CD4-positive, alpha-beta T cell treated with Interleukin-21 for 1 hour (primary cell): ENCODE measurements around the gene MAN1C1.

ENCODE experiments used
- DNase-seq: peaks from one replicate; pipeline ENCODE4 v3.0.0-alpha.2; 2020

The MAN1C1 gene

DNA sequence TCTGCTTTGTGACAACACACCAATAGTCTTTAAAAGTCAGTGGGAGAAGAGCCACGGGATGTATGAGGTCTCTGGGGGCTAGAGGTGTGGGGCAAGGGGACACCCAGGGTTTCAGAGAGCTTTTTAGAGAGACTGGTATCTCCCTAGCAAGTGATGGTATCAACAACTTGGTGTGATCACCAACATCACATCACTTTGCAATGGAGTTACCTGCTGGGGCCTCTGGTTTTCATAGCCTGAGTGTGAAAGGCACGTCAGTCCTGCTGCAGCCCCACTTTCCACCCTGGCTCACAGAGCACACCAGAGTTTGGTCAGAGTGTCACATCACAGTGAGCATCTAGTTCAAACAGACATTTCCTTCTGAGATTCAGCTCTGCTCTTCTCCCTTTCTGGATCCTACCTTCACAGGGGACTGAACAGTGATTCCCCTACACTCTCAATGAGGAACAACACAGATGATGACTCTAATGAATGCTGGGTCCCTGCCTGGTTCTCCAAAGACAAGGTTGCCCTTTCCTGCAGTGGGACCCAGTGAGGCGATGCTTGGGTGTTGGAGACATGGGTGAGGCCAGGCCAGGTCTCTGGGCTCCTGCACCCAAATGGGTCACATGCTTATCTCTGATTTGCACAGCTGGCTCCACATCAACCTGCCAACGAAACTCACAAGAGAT is 2.0 kb upstream of the MAN1C1 start:
- no peak for DNase-seq

DNA sequence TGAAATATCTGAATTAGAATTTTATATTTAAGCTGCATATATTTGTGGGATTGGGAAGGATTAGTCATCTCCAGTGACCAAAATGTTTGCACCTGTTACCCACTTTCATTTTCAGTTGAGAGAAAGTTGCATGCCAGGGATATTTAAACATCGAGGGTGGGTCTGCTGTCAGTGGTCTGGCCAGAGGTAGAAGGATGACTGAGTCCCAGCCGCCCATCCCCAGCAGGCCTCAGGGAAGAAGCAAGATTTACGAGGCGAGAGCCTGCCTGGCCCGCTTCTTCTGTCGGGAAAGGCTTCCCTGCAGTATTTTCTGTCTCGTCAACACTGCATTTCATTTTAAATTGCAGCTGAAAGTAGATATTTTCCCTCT is 1.4 kb upstream of the MAN1C1 start:
- no peak for DNase-seq

DNA sequence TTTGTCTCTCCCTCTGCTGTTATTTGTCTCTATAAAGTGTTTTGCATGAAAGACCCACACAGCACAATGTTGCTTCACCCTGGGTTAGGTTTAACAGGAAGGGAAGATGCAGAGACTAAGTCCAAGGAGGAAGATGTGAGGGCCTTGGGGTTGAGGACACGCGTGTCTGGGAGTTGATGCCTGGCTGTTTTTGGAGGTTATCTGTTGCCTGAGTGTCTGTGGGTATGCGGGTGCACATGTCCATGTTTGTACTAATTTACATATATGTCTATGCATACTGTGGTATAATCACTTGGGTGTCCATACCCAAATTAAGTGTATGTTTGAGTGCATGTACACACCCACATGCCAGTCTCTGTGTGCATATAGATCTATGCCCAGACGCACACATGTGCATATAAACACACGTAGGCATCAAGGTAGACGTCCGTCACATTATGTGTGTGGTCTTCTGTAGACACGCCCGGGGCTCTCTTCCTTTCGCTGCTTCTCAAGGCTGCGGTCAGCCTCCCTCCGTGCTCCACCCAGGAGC is 962 bp upstream of the MAN1C1 start:
- no peak for DNase-seq

DNA sequence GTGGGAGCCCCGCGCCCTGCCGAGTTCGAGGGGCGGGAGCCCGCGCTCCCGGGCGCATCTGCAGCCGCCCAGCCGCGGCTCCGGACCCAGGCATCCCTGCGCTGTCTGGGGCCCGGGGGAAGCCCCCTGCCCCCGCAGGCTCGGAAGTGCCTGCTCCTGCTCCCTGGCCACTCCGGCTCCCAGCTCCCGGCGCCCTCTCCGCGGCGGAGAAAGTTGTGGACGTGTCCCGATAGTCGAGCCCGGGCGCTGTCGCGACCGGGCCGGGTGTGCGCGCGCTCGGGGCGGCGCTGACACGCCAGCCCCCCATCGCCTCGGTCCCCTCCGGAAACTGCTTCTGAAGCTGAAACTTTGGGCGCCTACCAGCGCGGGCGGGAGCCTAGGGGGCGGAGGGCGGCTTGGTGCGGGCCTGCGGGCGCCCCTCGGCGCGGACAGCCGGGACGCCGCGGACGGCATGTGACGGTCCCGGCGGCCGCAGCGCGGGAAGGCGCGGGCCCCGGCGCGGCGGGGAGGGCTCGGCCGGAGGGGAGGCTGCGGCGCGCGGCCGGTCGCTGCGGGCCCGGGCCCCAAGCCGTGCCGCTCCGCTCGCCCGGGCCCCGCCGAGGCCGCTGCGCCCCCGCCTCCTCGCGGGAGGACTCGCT is 515 bp downstream of the MAN1C1 start:
- DNase-seq, result peak; percentile 39

DNA sequence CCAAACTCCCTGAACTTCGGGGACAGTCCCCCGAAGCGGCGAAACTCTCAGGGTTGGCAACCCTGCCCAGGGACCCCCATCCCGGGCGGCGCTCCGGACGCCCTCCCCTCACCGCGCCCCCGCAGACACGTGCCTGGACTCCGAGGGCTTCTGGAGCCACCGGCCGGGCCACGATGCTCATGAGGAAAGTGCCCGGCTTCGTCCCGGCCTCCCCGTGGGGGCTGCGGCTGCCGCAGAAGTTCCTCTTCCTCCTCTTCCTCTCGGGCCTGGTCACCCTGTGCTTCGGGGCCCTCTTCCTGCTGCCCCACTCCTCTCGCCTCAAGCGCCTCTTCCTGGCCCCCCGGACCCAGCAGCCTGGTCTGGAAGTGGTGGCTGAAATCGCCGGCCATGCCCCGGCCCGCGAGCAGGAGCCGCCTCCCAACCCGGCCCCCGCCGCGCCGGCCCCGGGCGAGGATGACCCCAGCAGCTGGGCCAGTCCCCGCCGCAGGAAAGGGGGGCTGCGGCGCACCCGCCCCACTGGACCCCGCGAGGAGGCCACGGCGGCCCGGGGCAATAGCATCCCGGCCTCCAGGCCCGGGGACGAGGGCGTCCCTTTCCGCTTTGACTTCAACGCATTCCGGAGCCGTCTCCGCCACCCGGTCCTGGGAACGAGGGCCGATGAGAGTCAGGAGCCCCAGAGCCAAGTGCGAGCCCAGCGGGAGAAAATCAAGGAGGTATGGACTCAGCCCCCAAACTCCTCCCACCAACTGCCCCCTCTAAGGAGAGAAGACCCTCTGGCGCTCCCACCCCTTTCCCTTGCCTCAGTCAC is 1.2 kb downstream of the MAN1C1 start:
- DNase-seq, result no peak

DNA sequence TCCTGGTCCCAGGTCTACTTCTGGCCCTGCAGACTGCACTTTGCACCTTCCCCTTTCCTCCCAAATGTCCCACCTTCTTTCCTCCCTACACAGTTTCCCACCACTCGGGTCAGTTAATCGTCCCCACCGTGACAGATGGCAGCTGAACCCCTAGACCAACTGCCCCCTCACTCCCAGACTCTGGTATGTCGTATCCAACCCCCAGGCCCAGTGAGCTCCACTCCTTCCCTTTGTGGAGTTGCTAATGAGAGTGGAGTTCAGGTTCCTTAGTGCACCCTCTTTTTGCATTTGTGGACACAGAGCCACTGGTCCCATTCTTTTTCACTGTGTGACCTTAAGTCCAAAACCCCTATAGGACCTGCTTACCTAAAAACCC is 1.8 kb downstream of the MAN1C1 start:
- DNase-seq, result no peak

DNA sequence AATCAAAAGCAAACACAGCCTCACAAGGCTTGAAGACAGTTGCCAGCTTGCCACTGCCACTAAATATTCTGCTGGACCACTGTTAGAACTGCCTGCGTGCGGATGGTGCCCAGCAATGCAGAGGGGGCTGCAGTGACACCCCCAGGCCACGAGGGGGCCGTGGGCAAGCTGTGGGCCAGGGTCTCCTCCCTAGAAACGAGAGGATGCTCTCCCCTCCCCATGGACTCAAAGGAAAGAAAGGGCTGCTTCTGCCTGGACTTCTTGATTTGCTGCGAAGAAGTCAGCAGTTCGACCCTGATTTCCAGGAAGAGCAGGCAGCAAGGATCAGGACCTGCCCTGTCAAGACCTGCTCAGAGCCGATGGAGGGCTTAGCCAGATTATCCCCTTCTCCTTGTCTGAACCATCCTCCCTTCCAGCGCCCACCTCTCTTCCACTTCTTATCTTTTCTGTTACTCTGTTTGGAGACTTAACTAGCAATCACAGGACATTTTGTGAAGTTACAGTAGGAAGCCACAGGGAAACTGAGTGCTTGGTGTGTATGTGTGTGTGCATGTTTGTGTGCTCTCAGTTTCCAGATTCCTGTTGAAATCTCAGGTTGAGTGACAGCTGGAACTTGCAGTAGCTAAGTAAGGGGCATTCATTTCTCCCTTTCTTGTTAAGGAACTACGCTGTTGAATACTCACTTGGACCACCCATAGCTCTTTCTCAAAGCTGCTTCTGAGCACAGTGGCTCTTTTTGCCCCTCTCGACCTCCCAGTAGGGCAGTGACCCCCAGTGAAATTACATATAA is 2.7 kb downstream of the MAN1C1 start:
- DNase-seq, result peak; percentile 62

DNA sequence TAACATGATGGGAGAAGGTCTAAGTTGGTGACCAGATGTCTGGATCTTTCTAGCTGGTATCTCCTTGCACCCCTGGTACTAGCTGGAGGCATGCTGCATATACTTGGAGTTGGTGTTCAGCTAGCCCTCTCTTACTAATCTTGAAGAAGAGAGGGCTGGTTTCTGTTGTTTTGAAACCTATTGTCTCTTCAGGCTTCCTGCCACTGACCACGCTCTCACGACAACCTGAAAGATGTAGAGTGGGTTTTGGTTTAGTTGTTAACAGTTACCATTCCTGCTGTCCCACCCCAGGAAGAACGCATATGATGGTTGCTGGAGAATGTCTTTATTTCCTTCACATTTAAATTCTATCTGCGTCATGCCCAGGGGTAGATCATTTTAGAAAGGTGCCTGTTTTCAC is 3.6 kb downstream of the MAN1C1 start:
- no peak for DNase-seq

DNA sequence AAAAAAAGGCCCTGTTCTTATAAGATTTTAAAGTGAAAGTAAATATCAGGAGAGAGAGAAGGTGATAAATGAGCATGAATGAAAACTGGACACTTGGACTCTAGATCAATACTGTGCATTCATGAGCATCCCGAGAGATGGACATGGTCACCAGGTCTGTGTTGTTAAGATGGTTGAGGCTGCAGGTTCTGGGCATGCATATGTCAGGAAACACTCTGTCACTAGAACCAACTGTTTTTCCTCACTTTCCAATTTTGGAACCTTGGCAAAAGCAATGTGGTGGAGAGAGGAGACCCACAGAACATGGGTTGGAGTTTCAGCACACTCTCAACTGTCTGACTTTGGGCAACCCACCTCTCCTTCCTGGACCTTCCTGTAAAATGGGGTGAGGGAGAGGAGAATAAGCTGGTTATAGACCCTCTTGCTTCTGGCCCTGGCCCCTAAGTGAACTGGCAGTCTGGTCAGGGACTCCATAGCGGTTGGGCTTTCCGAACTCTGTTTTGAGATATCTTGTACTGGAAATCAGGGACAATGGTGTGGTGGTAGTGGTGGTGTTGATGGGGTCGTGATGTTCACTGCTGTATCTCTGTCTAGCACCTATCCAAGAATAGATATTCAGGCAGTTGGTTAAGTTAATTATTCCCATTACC is 4.2 kb downstream of the MAN1C1 start:
- DNase-seq, result no peak

DNA sequence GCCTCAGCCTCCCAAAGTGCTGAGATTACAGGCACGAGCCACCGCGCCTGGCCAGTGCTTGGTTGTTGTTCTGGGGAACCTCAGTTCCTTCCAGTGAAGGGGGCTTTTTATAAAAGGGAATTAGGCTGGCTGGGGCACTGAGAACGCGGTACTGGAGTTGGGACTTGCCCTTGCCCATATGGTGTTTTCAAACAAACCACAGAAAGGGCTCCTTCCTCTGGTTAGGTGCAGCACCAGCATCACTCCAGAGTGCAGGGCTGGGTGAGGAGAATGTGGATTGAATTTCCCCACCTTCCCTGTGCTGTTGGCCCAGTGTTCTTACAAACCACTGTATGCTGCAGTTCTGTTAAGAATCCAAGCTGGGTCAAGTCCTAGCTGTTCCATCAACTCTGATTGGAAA is 5.3 kb downstream of the MAN1C1 start:
- no peak for DNase-seq

DNA sequence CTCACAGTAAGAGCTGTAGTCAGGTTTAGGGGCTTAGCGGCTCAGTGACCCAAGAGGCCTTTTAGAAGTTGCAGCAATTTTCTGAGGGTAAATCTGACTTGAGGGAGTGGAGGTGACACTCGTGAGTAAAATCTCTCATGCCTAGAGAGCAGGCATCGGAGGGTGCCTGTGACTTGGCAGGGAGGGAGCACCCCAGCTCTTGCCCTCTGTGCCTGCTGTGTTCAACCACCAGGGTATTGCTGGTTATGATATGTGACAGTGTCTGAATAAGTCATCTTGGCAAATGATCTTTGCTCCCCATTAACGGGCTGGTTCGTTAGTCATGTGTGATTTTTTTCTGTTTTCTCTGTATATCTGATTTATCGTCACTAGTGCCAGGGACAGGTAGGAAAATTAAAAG is 5.9 kb downstream of the MAN1C1 start:
- no peak for DNase-seq

DNA sequence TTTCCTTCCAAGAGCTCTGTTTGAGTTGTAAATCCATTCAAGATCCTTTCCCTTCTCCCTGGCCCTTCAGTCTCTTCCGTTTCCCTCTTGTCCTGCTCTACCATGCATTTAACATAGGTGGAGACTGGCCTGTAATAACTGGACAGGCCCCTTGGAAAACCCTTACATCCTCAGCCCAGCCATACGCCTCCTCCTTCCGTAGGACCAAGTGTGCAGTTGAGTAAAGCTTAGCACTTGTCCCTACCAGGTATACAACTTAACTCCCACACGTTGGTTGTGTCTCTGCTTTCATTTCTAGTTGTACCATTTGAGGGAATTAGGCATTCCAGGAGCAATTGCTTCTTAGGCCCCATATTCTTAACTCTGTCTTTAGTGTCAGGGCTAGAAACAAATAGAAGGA is 6.4 kb downstream of the MAN1C1 start:
- no peak for DNase-seq

DNA sequence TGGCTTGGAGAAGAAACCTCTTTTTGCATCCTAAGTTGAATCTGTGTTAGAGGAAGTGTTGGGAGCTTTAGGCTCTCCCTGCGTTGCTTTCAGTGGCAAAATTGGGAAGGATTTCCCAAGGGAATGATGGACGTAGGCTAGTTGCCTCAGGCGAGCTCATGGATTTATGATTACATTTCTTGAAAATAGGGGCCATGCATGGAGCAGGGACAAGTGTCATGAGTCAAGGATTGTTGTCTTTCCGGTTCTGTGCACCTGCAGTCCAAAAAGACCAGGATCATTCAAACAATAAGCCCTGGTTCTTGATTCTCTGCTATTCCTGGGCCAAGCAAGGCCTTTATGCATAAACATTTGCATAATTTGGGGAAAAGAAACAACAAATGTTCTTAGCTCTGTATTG is 7.1 kb downstream of the MAN1C1 start:
- DNase-seq, result no peak

DNA sequence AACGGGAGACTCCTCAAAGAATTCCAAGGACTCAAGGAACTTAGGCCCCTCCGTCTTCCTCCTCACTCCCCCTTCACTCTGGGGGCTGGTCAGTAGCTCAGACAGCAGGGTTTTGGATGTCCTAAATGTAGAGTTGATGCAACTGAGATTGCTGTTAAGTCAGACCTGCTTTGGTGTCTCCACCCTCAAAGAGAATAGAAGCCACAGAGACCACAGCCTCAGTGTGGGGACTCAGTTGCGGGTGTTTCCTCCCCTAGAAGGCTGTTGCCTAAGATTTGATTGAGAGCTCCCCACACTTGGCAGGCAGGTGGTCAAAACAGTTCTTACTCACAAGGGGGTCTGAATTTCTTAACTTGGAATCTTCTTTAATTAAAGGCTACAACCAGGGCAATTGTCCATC is 7.6 kb downstream of the MAN1C1 start:
- DNase-seq, result peak; percentile 40

DNA sequence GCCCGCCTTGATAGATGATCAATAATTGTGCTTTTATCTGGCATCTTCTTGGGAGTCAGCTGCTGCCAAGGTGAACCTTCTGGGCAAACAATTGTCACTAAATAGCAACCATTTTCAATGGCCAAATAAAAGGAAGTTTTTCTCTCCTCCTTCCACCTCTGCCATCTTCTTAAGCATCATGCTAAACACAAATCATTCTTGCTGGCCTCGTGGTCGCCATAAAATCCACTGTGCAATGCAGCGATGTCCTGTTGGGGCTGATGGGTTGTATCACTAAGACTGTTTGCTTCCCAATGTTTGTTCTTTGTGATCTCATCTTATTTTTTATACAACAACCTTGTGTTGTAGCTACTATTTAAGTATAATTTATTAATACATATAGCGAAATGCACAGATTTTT is 8.0 kb downstream of the MAN1C1 start:
- DNase-seq, result no peak

DNA sequence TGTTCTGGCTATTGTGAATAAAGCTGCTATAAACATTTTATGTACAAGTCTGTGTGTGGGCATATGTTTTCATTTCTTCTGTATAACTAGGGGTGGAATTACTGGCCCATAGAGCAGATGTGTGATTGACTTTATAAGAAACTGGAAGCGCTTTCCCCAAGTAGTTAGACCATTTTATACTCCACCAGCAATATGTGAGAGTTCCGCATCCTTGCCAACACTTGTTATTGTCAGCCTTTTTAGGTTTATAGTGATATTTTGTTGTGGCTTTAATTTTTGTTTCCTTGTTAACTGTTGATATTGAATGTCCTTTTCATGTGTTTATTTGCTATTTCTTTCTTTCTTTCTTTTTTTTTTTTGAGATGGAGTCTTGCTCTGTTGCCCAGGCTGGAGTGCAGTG is 9.4 kb downstream of the MAN1C1 start:
- no peak for DNase-seq

DNA sequence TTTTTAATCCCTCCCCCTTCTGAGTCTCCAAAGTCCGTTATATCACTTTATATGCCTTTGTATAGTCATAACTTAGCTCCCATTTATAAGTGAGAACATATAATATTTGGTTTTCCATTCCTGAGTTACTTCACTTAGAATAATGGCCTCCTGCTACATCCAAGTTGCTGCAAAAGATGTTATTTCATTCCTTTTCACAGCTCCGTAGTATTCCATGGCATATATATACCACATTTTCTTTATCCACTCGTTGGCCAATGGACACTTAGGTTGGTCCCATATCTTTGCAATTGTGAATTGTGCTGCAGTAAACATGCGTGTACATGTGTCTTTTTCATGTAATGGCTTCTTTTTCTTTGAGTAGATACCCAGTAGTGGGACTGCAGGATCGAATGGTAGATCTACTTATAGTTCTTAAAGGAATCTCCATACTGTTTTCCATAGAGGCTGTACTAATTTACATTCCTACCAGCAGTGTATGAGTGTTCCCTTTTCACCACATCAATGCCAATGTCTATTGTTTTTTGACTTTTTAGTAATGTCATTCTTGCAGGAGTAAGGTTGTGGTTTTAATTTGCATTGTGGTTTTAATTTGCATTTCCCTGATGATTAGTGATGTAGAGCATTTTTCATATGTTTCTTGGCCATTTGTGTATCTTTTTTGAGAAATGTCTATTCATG is 12.3 kb downstream of the MAN1C1 start:
- DNase-seq, result no peak

DNA sequence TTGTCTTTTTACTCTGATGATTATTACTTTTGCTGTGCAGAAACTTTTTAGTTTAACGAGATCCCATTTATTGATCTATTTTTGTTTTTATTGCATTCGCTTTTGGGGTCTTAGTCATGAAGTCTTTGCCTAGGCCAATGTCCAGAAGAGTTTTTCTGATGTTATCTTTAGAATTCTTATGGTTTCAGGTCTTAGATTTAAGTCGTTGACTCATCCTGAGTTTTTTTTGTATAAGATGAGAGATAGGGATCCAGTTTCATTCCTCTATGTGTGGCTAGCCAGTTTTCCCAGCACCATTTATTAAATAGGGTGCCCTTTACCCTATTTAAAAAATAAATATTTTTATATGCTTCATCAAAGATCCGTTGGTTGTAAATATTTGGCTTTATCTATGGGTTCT is 13.2 kb downstream of the MAN1C1 start:
- no peak for DNase-seq

DNA sequence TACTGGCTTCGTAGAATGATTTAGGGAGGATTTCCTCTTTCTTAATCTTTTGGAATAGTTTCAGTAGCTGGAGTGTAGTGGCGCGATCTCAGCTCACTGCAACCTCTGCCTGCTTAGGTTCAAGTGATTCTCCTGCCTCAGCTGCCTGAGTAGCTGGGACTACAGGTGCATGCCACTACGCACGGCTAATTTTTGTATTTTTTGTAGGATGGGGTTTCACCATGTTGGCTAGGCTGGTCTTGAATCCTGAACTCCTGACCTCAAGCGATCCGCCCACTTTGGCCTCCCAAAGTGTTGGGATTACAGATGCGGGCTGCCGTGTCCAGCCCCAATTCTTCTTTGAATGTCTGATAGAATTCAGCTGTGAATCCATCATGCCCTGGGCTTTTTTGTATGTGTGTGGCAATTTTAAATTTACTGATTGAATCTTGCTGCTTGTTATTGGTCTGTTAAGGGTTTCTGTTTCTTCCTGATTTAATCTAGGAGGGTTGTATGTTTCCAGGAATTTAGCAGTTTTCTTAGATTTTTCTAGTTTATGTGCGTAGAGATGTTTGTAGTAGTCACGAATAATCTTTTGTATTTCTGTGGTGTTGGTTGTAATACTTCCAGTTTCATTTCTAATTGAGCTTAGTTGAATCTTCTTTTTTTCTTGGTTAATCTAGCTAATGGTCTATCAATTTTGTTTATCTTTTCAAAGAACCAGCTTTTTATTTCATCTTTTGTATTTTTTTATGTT is 15.3 kb downstream of the MAN1C1 start:
- no peak for DNase-seq

DNA sequence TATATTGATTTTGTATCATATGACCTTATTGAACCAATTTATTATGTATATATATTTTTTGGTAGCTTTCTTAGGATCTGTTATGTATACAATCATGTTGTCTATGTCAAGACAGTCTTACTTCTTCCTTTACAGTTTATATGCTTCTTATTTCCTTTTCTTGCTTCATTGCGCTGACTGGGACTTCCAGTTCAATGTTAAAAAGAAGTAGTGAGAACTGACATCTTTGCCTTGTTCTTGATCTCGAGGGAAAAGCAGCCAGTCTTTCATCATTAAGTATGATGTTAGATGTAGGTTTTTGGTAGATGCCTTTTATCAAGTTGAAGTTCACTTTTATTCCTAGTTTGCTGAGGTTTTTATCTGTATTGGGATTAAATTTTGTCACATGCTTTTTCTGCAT is 17.5 kb downstream of the MAN1C1 start:
- no peak for DNase-seq

DNA sequence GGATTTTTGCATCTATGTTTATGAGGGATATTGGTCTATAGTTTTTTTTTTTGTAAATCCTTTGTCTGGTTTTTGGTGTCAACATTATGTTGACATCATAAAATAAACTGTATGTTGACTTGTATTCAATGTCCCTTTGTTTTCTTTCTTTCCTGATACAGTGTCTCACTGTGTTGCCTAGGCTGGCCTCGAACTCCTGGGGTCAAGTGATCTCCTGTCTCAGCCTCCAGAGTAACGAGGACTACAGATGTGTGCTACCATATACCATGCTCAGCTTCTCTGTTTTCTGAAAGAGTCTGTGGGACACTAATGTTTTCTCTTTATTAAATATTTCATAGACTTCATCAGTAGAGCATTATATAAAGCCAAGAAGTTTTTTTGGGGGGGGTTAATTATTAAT is 18.3 kb downstream of the MAN1C1 start:
- DNase-seq, result no peak
